NCI-H524 treated with DMSO at 0.1 percent for 48 hours (cell line): ENCODE data around the gene NMD3.
"Not testable (repeated sequence)": the region's sequence is repeated elsewhere in the genome, so short reads cannot be mapped to it uniquely, and the experiment has no call there.

Experiments used
- DNase-seq: peaks from one replicate; lab custom pipeline; 2025; lab: John Stamatoyannopoulos, UW

Gene NMD3

DNA sequence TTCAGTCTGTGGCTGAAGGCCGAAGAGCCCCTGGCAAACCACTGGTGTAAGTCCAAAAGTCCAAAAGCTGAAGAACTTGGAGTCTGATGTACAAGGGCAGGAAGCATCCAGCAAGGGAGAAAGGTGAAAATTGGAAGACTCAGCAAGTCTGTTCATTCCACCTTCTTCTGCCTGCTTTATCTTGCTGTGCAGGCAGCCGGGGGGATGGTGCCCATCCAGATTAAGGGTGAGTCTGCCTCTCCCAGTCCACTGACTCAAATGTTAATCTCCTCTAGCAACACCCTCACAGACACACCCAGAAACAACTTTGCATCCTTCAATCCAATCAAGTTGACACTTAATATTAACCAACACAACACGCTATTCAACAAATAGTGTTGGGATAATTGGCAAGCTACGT is 61.3 kb downstream of the NMD3 start:
- DNase-seq: not testable (repeated sequence)

- no peak for DNase-seq
Measured at GRCh38 chr3:161284989-161285388, 63.9 kb downstream of the NMD3 start.

DNA sequence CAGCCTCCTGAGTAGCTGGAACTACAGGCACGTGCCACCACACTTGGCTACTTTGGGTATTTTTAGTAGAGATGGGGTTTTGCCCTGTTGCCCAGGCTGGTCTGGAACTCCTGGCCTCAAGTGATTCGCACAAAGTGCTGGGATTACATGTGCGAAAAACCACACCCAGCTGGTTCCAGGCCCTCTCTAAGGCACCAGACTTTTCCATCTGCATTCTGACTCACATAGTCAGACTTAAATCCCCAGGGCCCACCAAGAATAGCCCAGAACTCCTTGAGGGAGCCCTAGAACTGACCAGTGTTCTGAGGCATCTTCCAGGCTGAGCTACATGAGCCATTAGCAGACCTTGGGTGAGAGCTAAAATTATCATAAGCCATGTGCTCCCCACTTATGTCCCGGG is 68.1 kb downstream of the NMD3 start:
- no peak for DNase-seq

DNA sequence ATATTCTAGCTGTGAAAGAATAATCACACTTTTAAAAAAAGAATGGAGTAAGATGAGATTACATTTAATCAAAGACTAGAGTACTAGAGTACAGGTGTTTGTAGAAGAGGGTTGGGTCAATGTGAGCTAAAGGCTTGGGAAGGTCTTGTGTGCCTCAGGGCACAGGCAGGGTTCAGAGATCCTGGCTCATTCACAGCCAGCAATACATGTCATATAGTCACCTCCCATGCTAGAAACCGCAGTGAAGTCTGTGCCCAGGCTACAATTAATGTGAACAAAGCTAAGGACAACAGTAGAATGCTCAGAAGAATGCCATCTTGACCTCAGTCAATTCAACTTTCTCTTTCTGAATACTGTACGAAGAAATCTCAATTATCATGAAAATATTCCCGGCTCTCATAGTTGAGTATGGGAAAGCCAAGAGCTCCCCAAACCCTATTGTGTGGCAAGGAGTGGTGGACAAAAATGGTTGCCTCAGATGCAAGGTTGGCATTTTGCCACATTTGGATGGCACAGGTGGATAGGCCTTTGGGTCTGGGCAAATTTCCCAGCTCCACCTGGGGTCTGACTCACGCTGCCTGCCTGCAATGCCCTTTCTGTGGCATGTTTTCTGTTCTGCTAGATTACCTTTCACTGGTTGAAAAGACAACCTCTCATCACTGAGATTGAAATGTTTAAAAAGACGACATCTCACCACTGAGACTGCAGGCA is 70.2 kb downstream of the NMD3 start:
- no peak for DNase-seq

GRCh38 chr3:161293381-161293780 is 72.3 kb downstream of the NMD3 start:
- DNase-seq: no peak

GRCh38 chr3:161295325-161295724 is 74.2 kb downstream of the NMD3 start:
- no peak for DNase-seq

- DNase-seq: peak; percentile 51
Measured at GRCh38 chr3:161296814-161297213, 75.7 kb downstream of the NMD3 start.
